ENCODE data around the gene SYT3.

- TF ChIP-seq CTCF (IDR thresholded peaks at IDR 0.05; ENCODE audit: poor library complexity, severe bottlenecking) (no peak), EZH2 (IDR thresholded peaks at IDR 0.05; ENCODE audit: borderline replicate concordance, insufficient read depth, low read length, poor library complexity, severe bottlenecking) (no peak), SMC3 (conservative IDR thresholded peaks at IDR 0.05; ENCODE audit: poor library complexity) (no peak), REST (IDR thresholded peaks at IDR 0.05; ENCODE audit: borderline replicate concordance) (no peak)
Observed at GRCh38 chr19:50677636-50678035, 38.0 kb upstream of the SYT3 start.
